EH (cell line): Measurements from ENCODE around the gene NBEA.
"Not testable (repeated sequence)": the region's sequence is repeated elsewhere in the genome, so short reads cannot be mapped to it uniquely, and the experiment has no call there.

Source experiments
- DNase-seq: peaks from one replicate; pipeline ENCODE4 v3.0.0-alpha.2; 2015; ENCODE audit warnings: low read depth

The NBEA gene

GRCh38 chr13:34944751-34945150 is 2.7 kb downstream of the NBEA start:
- DNase-seq, result no peak

DNA sequence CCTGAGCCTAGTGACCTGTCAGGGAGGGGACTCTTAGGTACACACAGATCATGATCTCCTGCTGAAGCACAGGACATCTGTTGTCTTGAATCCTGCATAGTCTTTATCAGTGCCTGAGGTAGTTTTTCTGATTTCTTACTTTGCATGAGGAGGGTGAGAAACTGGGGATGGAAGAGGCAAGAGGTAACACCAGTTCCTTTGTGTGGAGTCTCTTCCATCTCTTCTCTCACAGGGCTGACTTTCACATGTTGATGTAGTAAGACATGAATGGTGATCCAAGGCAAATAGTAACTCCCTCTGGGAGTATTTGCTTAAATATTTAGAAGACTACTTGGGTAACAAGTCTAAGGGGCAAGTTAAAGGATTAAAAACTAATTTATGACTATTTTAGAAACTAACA is 9.5 kb downstream of the NBEA start:
- DNase-seq, result no peak

DNA sequence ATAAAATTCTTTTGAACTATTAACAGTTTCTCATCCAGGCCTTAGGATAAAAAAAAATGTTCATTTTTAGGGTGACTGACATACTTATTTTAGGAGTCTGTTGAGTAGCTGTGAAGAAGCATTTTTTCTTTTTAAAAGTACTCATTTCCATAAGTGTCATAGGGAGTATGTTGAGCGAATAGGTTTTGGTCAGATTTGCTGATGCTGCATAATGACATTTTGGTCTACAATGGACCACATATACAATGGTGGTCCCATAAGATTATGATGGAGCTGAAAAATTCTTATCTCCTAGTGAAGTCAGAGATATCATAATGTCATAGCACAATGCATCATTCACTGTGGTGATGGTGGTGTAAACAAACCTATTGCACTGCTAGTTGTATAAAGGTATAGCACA is 17.4 kb downstream of the NBEA start:
- no peak for DNase-seq

DNA sequence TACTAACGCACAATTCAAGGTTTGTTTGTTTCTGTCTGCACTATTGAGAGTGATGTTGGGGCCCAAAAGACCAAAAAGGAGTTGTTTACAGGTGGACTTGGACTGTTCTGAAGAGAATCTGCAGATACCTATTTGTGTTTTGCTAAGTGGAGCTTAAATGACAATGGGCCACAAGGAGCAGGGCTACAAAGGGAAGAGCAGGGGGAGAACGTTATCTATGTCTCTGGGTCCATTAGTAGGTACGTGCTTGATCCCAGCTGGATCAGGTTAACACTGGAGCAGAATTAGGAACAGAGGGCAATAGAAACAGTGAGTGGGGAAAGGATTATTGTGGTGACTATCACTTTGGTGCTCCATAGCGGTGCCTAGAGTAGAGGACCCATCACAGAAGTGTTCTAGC is 22.5 kb downstream of the NBEA start:
- DNase-seq, result no peak

DNA sequence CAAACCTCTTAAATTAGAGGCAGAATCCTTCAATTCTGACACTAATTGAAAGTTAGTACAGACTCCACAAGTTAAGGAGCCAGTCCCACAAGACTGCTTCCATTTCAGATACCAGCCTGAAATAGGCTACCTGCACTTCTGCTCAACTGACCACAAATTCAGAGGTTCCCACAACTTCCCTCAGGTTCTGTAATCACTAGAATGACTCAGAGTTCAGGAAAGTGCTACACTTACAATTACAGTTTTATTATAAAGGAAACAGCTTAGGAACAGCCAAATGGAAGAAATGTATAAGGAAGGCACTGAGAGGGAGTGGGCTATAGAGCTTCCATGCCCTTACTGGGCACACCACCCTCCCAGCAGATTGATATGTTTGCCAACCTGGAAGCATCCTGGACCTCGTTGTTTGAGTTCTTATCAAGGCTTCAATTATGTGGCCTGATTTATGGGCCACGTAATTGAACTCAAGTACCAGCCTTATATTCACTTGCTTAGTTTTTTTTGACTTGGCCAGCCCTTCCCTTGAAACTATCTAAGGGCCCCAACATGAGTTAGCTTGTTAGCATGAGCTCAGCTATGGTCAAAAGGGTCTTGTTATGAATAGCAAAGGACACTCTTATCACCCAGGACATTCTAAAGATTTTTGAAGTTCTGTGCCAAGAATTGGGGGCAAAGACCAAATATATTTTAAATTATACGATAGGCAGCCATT is 25.9 kb downstream of the NBEA start:
- no peak for DNase-seq

- DNase-seq, result not testable (repeated sequence)
Observed at GRCh38 chr13:34969539-34969938, 27.5 kb downstream of the NBEA start.

- no peak for DNase-seq
Observed at GRCh38 chr13:34970961-34971360, 28.9 kb downstream of the NBEA start.

GRCh38 chr13:34971473-34971872 is 29.4 kb downstream of the NBEA start:
- no peak for DNase-seq

- not testable (repeated sequence) for DNase-seq
Observed at GRCh38 chr13:34985199-34985598, 43.1 kb downstream of the NBEA start.

GRCh38 chr13:34988330-34988791 is 46.3 kb downstream of the NBEA start:
- no peak for DNase-seq

DNA sequence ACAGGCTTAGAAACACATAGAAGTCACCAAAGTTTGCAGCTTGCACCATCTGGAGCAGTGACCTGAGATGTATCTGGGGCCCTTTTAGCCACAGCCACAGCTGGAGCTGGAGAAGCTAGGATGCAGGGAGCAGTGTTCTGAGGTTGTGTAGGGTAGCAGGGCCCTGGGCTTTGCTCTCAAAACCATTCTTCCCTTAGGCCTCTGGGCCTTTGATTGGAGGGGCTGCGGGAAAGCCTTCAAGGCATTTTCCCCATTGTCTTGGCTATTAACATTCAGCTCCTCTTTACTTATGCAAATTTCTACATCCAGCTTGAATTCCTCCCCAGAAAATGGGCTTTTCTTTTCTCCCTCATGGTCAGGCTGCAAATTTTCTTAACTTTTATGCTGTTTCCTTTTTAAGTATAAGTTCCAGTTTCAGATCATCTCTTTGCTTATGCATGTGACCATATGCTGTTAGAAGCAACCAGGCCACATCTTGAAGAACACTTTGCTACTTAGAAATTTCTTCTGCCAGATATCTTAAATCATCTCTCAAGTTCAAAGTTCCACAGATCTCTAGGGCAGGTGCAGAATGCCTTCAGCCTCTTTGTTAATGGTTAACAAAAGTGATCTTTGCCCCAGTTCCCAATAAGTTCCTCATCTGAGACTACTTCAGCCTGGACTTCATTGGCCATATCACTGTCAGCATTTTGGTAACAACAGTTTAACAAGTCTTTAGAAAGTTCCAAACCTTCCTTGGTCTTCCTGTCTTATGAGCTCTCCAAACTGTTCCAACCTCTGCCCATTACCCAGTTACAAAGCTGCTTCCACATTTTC is 48.5 kb downstream of the NBEA start:
- DNase-seq, result no peak

- DNase-seq, result no peak
Observed at GRCh38 chr13:34993470-34993869, 51.4 kb downstream of the NBEA start.

DNA sequence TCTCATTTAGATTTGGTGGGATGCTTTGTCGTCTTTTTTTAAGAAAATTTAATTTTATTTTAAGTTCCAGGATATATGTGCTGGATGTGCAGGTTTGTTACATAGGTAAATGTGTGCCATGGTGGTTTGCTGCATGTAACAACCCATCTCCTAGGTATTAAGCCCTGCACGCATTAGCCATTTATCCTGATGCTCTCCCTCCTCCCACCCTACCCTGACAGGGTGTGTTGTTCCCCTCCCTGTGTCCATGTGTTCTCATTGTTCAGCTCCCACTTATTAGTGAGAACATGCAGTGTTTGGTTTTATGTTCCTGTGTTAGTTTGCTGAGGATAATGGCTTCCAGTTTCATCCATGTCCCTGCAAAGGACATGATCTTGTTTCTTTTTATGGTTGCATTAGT is 61.7 kb downstream of the NBEA start:
- not testable (repeated sequence) for DNase-seq

- no peak for DNase-seq
Observed at GRCh38 chr13:35005051-35005450, 63.0 kb downstream of the NBEA start.

DNA sequence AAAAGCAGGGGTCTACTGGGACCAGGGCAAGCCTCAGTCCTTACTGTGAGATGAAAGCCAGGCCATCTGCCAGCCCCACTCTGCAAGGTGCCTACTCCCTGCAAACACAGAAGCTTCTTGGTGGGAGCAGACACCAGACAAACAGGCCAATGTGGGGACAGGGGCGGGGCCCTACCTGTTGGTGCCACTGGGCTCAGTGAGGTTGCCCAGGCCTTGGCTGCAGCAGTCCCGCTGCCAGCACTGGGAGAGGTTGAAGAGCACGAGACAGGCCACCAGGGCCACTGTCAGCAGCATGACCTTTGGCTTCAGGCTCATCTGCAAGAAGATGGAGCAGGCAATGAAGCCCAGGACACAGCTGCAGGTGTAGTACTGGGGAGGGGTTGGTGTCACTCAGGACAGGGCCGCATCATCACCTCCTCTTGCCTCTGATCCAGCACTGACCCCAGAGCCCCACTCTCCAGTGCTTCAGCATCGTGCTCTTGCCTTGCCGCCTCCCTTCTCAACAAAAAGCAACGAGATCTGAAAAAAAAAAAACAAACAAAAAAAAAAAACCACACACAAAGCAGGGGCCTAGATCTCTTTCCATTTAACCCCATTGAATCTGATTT is 72.6 kb downstream of the NBEA start:
- DNase-seq, result no peak

GRCh38 chr13:35016362-35017112 is 74.5 kb downstream of the NBEA start:
- DNase-seq, result no peak

- no peak for DNase-seq
Observed at GRCh38 chr13:35025314-35025713, 83.2 kb downstream of the NBEA start.

DNA sequence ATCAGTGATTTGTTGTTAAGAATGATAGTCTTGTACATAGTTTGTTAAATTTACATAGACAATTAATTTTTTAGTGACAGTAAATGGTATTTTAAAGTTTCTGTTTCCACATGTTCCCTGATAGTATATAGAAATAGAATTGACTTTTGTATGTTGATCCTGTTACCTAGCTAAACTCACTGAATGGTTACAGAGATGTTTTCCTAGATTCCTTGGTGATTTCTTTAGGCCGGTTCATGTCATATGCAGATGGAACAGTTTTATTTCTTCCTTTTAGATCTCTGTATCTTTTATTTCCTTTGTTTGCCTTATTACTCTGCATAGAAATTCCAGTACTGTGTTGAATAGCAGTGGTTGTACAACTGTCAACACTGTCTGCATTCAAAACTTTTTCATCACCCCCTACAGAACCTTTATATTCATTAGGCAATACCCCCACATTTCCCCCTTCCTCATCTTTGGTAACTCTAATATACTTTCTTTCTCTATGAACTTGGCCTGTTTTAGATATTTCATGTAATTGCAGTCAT is 86.3 kb downstream of the NBEA start:
- no peak for DNase-seq

DNA sequence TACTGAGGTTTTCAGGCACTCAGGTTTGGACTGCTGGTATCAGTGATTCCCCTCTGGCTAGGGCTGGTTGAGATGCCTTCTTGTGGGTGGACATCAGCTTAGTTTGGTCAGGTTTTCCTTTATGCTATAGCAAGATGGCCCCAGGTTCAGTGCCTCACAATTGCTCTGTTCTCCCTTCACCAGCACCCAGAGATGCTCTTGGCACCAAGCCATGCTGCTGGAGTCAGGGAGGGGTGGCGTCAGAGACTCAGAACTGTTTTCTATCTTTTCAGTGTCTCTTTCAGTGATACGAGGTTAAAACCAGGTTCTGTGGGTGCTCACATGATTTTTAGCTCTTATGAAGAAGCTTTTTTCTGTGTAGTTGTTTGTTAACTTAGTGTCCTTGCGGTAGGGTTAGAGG is 96.9 kb downstream of the NBEA start:
- DNase-seq, result no peak

GRCh38 chr13:35046587-35046986 is 104.5 kb downstream of the NBEA start:
- DNase-seq, result no peak

DNA sequence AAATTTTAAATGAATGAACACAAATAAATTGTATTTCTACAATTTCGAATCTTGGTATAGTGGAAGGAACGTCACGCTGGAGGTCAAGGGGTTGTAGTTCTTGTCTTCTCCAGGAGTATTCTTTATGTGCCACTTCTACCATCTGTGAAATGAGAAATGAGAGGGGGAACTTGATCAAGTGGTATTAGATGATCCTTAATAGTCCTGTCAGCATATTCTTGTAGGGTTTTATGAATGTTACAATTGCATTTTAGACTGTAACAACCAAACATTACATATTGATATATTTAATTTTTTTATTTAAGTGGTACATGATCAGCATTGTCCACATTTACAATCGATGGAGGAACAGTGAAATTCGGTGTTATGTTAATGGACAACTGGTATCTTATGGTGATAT is 113.6 kb downstream of the NBEA start:
- no peak for DNase-seq

DNA sequence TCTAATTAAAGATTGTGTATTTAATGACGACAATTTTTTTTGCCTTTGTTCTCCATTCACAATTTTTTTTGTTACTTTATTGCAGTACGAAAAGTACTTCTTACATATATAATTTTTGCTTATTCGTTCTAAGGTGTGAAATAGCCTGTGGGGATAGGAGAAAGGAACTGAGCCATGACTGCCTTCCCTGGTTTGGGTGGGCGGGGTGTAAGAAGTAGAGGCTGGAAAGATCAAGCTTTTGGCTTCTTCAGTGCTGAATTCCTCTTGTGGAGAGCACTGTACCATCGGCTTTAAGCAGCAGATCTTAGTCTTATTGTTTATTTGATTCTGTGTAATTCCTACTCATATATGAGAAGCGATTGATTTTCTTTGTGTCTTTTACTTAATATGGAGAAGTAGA is 115.8 kb downstream of the NBEA start:
- no peak for DNase-seq
